Glutamatergic neuron (in vitro differentiated cells): ENCODE data around the gene KCP. TPM values are rescaled to one million over a fixed set of nuclear protein-coding genes. Genes with fewer than 3 reads are reported as not detected.

Source experiments
- DNase-seq: peaks from one replicate; pipeline ENCODE4 v3.0.0; 2022
- H3K27ac Mint-ChIP-seq: one replicate; pipeline ENCODE4 v1.8.0; 2020; ENCODE audit warnings: mild to moderate bottlenecking, mixed read lengths, inconsistent platforms; ENCODE audit not compliant: unreplicated experiment
- H3K27me3 Mint-ChIP-seq: one replicate; pipeline ENCODE4 v1.8.0; 2020; ENCODE audit warnings: mild to moderate bottlenecking, moderate library complexity, mixed read lengths, inconsistent platforms; ENCODE audit not compliant: unreplicated experiment
- H3K36me3 Mint-ChIP-seq: one replicate; pipeline ENCODE4 v1.8.0; 2020; ENCODE audit warnings: mild to moderate bottlenecking, mixed read lengths, inconsistent platforms; ENCODE audit not compliant: unreplicated experiment
- H3K4me1 Mint-ChIP-seq: one replicate; pipeline ENCODE4 v1.8.0; 2020; ENCODE audit warnings: mild to moderate bottlenecking, low read depth, mixed read lengths, inconsistent platforms; ENCODE audit not compliant: unreplicated experiment
- H3K4me3 Mint-ChIP-seq: one replicate; pipeline ENCODE4 v1.8.0; 2020; ENCODE audit warnings: mild to moderate bottlenecking, mixed read lengths, inconsistent platforms; ENCODE audit not compliant: unreplicated experiment
- H3K9me3 Mint-ChIP-seq: one replicate; pipeline ENCODE4 v1.8.0; 2020; ENCODE audit warnings: mild to moderate bottlenecking, moderate library complexity, mixed read lengths, inconsistent platforms; ENCODE audit not compliant: unreplicated experiment
- total RNA-seq: library from RNA; stranded (reverse); fragmentation: NEBNext Ultra II Directional; extraction: Animal tissue kit (Norgen Biotek cat#: 25700); gene quantifications from one replicate; pipeline ENCODE4 v1.2.1, GENCODE V29; 2021; ENCODE audit not compliant: unreplicated experiment
- TF ChIP-seq, protein P1 (sequence below): fragments of 200-600 bp; sonication (generic); IDR thresholded peaks from one replicate; pipeline ENCODE4 v1.5.0; 2021; ENCODE audit not compliant: partially characterized antibody, unreplicated experiment

KCP gene
- total RNA-seq, 1 donor from 2014 or later: 2.2 TPM

GRCh38 chr7:128873234-128873633 lies 37.3 kb downstream of the KCP start:
- H3K27me3 Mint-ChIP-seq: peaks cover 9% of the 10 kb centered on the region
- TF ChIP-seq, protein P1, sequence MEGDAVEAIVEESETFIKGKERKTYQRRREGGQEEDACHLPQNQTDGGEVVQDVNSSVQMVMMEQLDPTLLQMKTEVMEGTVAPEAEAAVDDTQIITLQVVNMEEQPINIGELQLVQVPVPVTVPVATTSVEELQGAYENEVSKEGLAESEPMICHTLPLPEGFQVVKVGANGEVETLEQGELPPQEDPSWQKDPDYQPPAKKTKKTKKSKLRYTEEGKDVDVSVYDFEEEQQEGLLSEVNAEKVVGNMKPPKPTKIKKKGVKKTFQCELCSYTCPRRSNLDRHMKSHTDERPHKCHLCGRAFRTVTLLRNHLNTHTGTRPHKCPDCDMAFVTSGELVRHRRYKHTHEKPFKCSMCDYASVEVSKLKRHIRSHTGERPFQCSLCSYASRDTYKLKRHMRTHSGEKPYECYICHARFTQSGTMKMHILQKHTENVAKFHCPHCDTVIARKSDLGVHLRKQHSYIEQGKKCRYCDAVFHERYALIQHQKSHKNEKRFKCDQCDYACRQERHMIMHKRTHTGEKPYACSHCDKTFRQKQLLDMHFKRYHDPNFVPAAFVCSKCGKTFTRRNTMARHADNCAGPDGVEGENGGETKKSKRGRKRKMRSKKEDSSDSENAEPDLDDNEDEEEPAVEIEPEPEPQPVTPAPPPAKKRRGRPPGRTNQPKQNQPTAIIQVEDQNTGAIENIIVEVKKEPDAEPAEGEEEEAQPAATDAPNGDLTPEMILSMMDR: no peak
- DNase-seq: no peak
- peaks cover 5% of the 10 kb centered on the region for H3K9me3 Mint-ChIP-seq
- H3K27ac Mint-ChIP-seq: no peak overlapping the region
- no peaks in the 10 kb centered on the region for H3K36me3 Mint-ChIP-seq
- H3K4me3 Mint-ChIP-seq: no peak overlapping the region
- peaks cover 4% of the 10 kb centered on the region for H3K4me1 Mint-ChIP-seq

- H3K4me1 Mint-ChIP-seq: peaks cover 8% of the 10 kb centered on the region
- H3K4me3 Mint-ChIP-seq: no peak overlapping the region
- H3K36me3 Mint-ChIP-seq: no peaks in the 10 kb centered on the region
- DNase-seq: no peak
- H3K9me3 Mint-ChIP-seq: peaks cover 8% of the 10 kb centered on the region
- H3K27ac Mint-ChIP-seq: no peak overlapping the region
- peaks cover 14% of the 10 kb centered on the region for H3K27me3 Mint-ChIP-seq
- TF ChIP-seq, protein P1: no peak
Observed at GRCh38 chr7:128872394-128872824, 38.1 kb downstream of the KCP start.

- Mint-ChIP-seq H3K27me3 (peaks cover 14% of the 10 kb centered on the region), H3K4me1 (peaks cover 8% of the 10 kb centered on the region)
- TF ChIP-seq, protein P1: no peak
Observed at GRCh38 chr7:128871050-128871449, 39.5 kb downstream of the KCP start.

DNA sequence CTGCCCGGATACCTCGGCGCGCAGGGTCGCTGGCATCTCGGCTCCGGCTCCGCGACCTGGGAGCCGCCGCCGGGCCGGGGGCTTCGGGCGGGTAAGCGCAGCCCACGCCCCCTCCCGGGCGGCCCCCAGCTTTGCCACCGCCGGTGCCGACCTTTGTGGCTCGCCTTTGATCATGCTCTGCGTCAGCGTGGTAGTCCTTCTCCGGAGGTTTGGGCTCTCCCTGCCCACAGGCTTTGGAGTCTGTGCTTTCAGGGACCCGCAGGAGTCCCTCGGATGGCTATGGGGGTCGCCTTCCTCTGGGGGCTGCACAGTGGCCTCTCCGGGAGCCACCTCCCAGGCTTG lies 40.6 kb downstream of the KCP start:
- peaks cover 12% of the 10 kb centered on the region for H3K27me3 Mint-ChIP-seq
- H3K4me1 Mint-ChIP-seq: peaks cover 8% of the 10 kb centered on the region
- DNase-seq: no peak
- H3K36me3 Mint-ChIP-seq: no peaks in the 10 kb centered on the region
- peak overlapping the region; percentile 84 for H3K4me3 Mint-ChIP-seq
- H3K9me3 Mint-ChIP-seq: peaks cover 8% of the 10 kb centered on the region
- TF ChIP-seq, protein P1: no peak
- H3K27ac Mint-ChIP-seq: no peak overlapping the region

More at GRCh38 chr7:128871050-128871449, 39.5 kb downstream of the KCP start:
- Mint-ChIP-seq H3K9me3 (peaks cover 8% of the 10 kb centered on the region), H3K4me3 (no peak overlapping the region), H3K27ac (no peak overlapping the region), H3K36me3 (no peaks in the 10 kb centered on the region)
- no peak for DNase-seq

DNA sequence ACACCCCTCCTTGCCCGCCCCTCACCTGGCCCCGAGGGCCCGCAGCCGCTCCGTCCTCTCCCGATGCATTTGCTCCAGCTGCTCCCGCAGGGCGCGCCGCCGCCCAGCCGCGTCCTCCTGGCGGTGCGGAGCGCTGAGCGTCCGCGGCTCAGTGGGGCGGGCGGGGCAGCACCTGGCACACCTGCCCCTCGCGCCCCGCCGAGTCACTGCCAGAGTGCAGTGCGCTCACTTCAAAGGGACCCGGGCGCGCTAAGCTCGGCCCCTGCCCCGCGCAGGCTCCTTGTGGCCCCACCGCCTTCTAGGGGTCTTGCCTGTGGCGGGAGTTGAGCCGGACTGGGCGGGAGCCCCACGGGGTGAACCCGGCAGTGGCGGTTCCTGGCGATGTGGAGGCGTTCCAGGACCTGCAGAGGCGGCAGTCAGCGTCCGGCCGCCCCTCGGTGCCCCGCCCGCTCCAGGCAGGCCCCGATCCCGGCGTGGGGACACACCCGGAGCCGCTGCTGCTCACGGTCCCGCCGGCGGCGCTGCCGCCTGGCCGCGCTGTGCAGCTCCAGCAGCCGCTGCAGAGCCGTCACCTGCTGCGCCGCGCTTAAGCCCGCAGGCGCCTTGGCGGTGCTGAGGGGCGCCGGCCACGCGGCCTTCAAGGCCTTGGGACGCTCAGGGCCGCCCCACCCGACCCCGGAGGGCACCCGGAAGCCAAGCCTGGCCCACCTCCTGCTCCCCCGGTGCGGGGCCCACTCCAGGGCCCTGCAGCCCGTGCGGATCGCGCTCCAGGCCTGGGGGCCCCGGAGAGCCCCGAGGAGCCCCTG lies 41.2 kb downstream of the KCP start:
- H3K36me3 Mint-ChIP-seq: no peaks in the 10 kb centered on the region
- peaks cover 12% of the 10 kb centered on the region for H3K27me3 Mint-ChIP-seq
- TF ChIP-seq, protein P1: no peak
- peaks cover 8% of the 10 kb centered on the region for H3K4me1 Mint-ChIP-seq
- peak overlapping the region; percentile 73 for H3K4me3 Mint-ChIP-seq
- no peak overlapping the region for H3K27ac Mint-ChIP-seq
- peaks cover 8% of the 10 kb centered on the region for H3K9me3 Mint-ChIP-seq
- DNase-seq: peak; percentile 71
